ENCODE measurements around the gene DIPK1A.

The DIPK1A gene

DNA sequence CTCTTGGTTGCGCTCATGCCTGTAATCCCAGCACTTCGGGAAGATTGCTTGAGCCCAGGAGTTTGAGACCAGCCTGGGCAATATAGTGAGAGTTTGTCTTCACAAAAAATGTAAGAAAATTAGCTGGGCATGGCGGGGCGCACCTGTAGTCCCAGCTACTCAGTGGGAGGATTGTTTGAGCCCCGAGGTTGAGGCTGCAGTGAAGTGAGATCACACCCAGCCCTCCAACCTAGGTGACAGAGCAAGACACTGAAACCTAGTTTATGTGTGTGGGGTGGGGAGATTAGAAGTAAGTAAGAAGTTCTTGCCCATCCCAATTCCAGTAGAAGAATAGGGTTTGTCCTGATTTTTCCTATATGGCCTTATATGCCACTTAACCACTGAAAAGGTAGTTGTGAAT, 127.4 kb downstream of the DIPK1A start:
- no peak for FAIRE-seq

DNA sequence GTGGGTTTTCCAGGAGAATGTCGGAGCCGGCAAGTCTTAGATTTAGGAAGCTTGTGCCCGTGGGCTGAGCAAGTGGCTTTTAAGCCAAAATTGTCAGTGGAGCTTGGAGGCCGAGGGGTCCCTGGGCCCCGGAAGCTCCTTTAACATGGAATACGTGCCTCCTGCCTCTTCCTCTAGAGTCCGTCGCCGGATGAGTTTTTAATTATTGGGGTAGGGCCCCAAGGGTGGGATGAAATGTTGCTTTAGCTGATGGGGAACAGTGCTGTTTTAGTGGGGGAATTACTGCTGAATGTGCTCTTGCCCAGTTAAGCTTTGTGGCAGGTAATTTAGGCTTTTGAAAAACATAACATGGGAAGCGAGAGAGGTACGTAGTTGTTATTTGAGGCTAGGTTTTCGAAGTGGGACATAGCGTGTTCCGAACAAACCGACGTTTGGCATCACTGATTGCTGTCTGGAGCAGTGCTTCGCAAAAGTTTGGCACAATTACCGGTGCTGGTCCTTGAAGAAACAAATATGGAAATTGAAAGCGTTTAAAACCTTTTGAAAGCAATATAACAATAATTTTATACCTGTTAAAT, 128.6 kb downstream of the DIPK1A start:
- FAIRE-seq, result no peak

DNA sequence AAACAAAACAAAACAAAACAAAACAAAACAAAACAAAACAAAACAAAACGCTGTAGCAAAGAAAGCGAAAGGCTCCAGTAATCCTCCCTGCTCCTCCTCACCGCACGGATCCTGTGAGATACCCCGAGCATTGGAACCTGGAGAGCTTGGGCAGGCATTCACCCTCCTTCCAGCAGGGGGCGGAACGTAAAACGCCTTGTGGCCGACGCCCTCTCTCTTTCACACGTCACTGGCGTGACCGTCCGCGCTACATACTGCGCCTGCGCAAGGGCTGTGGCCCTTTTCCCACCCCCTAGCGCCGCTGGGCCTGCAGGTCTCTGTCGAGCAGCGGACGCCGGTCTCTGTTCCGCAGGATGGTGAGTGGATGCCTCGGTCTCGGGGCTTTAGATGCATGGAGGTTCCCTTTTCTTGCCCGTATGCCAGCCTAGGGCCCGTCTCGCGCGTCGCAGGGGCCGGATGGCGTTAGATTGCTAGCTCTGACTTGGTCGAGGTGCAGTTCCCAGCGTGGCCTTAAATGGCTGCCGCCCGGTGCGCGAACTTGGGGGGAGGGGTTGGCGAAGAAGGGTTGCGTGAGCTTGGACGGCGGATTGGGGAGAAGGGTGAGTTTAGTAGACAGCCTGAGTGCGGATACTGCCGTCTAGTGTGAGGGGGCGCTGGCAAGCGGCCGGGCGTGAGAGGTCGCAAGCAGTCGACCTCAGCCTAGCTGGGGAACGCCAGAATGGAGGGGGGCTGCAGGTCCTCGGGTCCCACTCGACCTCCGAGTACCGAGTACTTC, 129.3 kb downstream of the DIPK1A start, which contains the start of gene RPL5:
TSS of gene RPL5 (plus strand) at position 279 of the 775 bp plus-strand sequence. CDS start at position 354, 75 bp downstream.
- FAIRE-seq, result peak; percentile 79

DNA sequence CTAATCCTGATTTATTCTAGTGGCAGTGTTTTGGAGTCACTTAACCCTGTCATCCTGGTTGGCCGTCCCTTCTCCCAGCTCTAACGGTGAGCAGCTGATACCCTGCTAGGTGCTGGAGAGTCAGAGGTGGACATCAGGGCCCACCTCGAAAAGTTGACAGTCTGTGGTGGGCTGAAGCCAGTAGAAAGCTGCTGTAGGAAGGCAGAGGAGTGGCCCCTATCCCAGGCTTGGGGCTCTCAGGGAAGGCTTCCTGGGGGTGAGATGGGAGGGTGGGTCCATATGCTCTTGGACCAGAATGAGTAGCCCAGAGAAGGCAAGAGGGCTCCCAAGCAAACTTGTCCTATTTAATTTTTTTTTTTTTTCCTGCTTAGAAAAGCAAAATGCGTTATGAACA, 129.9 kb downstream of the DIPK1A start:
- FAIRE-seq, result no peak

DNA sequence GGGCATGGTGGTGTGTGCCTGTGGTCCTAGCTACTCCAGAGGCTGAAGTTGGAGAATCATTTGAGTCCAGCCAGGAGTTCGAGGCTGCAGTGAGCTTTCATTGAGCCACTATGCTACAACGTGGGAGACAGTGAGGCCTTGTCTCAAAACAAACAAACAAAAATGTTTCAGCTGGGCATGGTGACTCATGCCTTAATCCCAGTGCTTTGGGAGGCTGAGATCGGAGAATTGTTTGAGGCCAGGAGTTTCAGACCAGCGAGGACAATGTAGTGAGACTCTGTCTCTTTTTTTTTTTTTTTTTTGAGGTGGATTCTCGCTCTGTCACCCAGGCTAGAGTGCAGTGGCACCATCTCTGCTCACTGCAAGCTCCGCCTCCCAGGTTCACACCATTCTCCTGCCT, 134.5 kb downstream of the DIPK1A start:
- FAIRE-seq, result no peak

DNA sequence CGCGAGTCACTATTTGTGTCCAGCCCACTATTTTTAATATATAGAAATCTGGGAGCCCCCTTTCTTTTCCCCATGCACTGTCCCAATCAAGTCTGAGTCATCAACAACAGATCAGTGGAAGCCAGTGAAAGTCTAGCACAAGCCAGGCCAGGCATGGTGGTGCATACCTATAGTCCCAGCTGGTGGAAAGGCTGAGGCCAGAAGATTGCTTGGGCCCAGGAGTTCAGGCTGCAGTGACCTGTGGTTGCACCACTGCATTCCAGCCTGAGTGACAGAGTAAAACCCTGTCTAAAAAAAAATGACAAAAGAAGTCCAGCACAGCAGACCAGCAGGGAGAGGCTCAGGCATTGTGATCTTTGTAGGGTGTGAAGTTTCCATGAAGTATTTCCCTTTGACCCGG, 138.4 kb downstream of the DIPK1A start:
- FAIRE-seq, result no peak

DNA sequence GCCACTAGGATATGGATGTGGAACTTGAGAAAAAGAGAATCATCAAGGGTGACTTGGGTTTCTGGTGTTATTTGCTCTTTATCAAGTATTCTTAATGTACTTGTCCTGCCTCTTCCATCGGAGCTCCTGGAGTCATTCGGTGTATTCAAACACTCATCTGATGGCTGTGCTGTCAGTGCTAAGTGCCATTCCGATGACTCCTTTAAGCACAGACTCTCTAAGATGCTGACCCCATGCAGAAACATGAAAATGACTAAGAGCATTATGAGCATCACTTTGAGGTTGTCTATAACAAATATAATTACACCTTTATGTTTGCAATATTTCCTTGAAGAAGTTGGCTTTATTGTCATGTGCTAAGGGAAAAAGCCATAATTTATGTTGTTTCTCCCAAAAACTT, 140.7 kb downstream of the DIPK1A start:
- FAIRE-seq, result no peak

DNA sequence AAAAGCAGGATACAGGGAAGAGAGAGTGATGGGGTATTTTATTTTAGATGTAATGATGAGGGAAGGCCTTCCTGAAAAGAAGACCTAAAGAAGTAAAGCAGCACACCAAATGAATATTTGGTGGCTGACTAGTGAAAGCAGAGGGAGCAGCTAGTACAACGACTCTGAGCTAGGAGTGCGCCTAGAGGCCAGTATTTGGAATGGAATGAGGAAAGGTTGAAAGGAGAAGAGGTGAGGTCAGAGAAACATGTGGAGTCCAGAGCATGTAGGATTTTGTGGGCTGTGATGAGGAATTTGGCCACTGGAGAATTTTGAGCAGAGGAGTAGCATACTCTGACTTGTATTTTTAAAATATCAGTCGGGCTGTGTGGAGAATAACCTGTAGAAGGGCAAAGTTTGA, 141.2 kb downstream of the DIPK1A start:
- FAIRE-seq, result no peak

DNA sequence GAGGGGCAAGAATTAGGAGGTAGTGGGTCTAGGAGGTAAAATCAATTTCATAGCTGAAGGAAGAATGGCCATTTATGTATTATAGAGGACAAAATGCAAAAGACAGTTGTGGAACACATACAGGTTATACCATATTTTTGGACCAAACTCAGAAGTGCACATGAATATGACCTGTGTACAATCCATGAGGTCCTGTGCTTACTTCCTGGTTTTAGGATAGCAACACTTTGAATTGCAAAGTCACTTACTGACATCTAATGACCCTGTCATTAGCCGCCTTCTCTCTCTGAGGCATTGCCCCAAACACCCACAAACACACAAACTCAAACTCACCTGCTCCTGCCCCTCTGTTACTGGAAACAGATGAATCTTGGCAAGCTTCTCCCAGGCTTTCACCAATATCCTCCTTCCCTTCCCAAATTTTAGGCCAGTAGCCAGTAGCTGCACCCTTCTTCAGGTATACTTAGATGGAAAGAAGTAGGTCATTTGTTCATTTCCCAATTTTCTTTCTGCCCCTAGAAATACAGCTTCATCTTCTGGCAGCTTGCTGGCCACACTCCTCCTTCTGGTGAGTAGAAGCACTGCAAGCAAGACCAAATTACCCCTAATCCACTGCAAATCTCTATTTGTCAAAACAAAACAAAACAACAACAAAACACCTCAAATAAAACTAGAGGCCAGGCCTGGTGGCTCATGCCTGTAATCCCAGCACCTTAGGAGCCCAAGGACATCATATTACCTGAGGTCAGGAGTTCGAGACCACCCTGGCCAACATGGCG, 143.1 kb downstream of the DIPK1A start:
- no peak for FAIRE-seq

DNA sequence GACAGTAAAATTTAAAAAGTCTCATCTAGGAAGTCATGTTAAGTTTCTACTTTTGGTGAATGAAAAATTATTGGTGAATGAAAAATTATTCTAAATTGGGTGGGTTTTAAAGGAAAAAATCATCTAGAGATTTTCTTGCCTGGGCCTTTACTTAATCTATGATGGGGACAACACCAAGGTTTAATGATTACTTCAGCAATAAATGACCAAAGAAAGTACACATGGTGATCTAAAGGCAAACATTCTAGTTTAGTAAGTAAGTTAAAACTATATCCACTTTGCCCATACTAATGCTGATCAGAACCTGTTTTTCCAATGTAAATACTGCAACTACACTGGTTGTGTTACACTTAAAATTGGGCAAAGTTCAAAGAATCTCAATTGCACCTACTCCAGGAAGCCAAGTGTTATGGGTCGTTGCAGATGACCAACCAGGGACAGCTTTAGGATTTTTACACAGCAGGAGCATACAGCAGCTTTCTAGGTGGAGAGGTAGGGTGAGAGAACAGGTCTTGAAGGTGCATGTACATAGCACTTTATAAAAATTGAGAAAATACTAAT, 144.0 kb downstream of the DIPK1A start:
- no peak for FAIRE-seq

DNA sequence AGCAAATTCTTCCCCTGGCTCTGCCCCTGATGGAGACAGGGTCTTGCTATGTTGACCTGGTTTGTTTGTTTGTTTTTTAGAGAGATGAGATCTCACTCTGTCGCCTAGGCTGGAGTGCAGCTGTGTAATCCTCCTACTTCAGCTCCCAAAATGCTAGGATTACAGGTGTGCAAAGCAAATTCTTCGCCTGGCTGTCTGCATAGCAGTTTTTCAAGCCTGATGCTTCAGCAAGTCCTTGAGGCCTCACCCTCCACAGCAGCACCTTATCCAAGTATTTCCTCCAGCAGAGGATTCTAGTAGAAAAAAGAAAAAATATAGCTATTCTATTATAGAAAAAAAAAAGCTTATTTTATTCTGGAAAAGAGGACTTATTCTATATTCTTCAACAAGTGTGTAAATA, 144.5 kb downstream of the DIPK1A start:
- FAIRE-seq, result no peak

DNA sequence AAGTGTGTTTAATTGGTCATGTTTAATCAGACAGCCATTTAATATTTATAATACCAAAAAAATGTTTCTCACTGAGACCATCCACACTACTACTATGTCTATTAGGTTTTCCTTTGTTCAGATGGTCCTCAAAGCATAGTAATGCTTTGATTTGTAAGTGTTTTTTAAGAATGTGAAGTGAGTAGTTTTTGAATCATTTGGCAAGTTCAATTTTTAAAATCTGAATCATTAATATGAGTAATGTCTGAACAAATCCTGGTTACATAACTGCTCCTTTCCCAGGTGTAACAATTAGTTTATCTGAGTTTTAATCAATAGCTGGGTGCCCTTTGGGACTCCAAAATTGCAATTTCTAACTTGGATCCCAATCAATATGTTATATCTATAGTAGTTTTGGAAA, 152.9 kb downstream of the DIPK1A start:
- no peak for FAIRE-seq

DNA sequence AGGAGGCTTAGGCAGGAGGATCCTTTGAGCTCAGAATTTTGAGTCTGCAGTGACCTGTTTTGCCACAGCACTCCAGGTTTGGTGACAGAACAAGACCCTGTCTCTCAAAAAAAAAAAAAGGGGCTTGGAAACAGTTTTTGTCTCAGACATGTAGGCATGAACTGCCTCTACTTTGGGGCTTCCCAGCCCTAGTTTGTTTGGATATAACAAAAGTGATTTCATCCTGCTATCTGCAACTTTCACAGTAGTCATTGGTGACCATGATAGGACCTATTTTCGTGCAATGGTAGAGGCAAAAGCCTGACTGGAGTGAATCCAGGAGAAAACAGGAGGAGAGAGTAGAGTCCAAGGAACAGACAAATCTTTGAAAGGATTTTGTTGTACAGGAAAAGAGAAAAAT, 156.0 kb downstream of the DIPK1A start:
- FAIRE-seq, result no peak

DNA sequence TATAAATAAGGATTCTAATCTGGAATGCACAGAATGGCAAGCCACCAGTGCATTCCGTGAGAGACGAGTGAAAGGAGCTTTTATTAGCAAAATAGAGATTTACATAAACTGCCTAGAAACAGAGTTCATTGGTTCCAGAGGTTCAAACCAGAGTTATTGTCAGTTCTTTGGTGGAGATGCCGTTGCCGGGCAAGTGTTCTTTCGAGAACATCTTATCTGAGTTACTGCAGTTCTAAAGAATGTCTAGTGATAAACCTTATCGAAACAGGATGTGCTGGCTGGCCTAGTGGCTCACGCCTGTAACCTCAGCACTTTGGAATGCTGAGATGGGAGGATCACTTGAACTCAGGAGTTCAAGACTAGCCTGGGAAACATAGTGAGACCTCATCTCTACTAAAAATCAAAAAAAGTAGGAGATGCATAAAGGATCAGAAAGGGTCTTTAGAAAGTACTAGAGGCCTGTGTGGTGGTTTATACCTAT, 156.5 kb downstream of the DIPK1A start:
- FAIRE-seq, result no peak

DNA sequence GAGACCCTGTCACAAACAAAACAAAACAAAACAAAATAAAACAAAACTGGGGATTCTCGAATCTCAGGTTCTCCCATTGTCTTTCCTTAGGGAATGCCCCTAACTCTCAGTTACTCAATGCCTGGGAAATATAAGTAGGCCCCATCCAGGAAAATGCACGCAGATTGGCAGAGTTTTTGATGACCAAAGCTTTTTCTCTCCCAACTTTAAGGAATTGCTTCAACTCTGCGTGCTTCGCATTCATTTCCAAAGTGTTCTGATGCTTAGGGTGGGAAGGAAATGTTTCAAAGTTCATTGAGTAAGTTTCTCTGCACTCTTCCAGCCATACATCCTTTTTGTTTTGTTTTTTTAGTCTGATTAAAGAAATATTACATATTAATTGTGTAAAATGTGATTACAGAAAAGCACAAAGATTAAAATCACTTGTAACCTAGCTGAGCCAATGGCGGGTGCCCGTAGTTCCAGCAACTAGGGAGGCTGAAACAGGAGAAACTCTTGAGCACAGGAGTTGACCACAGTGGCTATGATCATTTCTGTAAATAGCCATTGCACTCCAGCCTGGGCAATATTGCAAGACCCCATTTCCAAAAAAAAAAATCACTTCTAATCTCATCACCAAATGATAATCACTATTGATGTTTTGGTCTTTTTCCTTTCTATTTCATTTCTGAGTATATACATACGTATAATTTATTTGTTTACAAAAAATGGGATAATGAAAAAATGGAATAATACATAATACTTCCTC, 157.9 kb downstream of the DIPK1A start:
- no peak for FAIRE-seq

DNA sequence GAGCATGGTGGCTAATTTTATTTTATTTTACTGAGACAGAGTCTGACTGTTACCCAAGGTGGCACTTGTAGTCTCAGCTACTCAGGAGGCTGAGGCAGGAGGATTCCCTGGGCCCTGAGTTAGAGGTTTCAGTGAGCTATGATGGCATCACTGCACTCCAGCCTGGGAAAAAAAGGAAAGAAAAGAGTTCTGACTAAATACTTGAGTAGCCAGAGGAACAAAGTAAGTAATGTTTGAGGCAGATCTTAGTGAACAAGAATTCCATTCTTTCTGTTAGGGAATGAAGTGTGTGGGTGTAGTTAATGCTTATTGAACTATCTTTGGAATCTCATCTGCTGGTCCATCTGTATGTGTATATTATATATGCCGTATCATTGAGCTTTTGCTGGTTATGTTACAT, 163.3 kb downstream of the DIPK1A start:
- no peak for FAIRE-seq

DNA sequence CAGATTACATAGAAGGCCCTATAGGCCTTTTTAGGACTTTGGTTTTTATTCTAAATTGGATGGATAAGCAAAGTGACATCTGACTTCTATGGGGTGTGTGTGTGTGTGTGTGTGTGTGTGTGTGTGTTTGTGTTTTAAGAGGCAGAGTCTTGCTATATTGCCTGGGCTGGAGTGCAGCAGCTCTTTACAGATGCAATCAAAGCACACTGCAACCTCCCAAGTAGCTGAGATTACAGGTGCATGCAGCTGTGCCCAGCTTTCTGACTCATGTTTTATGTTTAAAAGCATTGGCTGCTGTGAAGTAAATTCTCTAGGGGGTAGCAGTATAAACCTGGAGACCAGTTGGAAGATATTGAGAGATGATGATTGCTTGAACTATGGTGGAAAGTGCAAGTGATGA, 164.0 kb downstream of the DIPK1A start:
- no peak for FAIRE-seq

DNA sequence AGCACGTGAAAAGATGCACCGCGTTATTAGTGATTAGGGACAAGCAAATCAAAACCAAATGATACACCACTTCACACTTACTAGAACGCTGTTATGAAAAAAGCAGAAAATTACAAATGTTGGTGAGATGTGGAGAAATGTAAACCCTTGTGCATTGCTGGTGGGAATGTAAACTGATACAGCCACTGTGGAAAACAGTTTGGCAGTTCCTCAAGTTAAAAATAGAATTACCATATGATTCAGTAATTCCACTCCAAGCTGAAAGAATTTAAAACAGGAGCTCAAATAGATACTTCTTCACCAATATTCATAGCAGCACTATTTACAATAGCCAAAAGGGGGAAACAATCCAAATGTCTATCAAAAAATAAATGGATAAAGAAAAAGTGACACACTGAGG, 166.1 kb downstream of the DIPK1A start:
- no peak for FAIRE-seq

DNA sequence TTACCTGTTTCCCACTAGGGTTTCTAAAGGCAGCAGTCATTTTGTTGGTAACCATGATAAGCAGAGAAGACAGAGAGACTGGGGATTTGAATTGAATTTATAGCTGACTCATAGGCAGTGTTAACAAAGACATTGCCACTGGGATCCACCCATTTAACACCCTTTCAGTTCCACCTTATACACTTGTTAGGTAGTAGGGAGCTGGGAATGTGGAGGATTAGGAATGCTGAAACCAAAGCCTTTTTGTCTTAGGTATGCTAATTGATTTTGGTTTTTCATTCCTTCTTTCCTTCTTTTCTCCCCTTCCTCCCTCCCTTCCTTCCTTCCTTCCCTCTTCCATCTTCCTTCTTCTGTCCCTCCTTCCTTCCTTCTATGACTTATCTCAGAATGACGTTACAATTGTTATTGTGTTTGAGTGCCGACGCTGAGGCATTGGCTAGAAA, 168.9 kb downstream of the DIPK1A start:
- no peak for FAIRE-seq
